Tibial artery (tissue), 4 donors: Measurements from ENCODE around the gene ARHGAP12.

Experiments used
- DNase-seq, 2 donors: peaks; one replicate each; pipeline ENCODE4 v3.0.0-alpha.2; 2019
- H3K27ac ChIP-seq, 2 donors: fragments of 200-600 bp; sonication (generic) in 1 of 2; 1 replicate in 1 of 2; 2 replicates in 1 of 2; pipeline ENCODE4 v1.5.1; 2018 to 2019; ENCODE audit warnings: mild to moderate bottlenecking in 1 of 2
- H3K27me3 ChIP-seq, 2 donors: fragments of 200-600 bp; sonication (generic) in 1 of 2; one replicate each; pipeline versions ENCODE4 v1.5.1 to v1.6.0; 2016 to 2019
- H3K36me3 ChIP-seq, 3 donors: fragments of 200-600 bp; sonication (generic) in 2 of 3; one replicate each; pipeline ENCODE4 v1.5.1; 2016 to 2019; ENCODE audit warnings: mild to moderate bottlenecking in 2 of 3
- H3K4me1 ChIP-seq, 4 donors: fragments of 200-600 bp; sonication (generic) in 2 of 4; 1 replicate in 3 of 4; 2 replicates in 1 of 4; pipeline ENCODE4 v1.5.1; 2016 to 2019
- H3K4me3 ChIP-seq, 2 donors: fragments of 200-600 bp; sonication (generic) in 1 of 2; 1 replicate in 1 of 2; 2 replicates in 1 of 2; pipeline ENCODE4 v1.5.1; 2018 to 2019; ENCODE audit warnings: mild to moderate bottlenecking in 2 of 2
- H3K9me3 ChIP-seq, 3 donors: fragments of 200-600 bp; sonication (generic) in 1 of 3; one replicate each; pipeline ENCODE4 v1.5.1; 2016 to 2019
- intact Hi-C: fragments of 100-400 bp; cut with DNase I; formaldehyde crosslinking; loops from one replicate; pipeline ENCODE4 v1.15.0; 2023; ENCODE audit warnings: low total_unique reads
- TF ChIP-seq, protein P1 (sequence below), 2 experiments: fragments of 200-600 bp in 1 of 2; fragments of 450-650 bp in 1 of 2; IDR thresholded peaks; one replicate each; pipeline ENCODE4 v1.5.1; 2017 to 2019; ENCODE audit warnings: antibody characterized with exemption in 2 of 2, mild to moderate bottlenecking in 1 of 2, moderate library complexity in 1 of 2

The ARHGAP12 gene

DNA sequence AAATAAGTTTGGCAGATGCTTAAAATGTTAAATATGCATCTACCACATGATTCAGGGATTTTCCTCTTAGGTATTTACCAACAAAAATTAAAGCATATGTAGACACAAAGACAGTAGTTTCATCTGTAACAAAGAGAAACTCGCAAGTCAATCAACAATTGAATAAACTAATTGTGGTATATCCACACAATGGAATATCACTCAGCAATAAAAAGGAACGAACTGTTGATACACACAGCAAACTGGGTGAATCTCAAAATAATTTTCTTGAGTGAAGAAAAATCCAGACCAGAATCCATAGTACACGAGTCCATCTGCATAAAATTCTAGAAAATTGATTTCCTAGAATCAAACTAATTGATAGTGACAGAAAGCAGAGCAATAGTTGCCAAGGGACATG lies 5.2 kb downstream of the ARHGAP12 start:
- no peak overlapping the region for H3K4me3 ChIP-seq
- no peaks in the 10 kb centered on the region for H3K36me3 ChIP-seq
- no peak overlapping the region for H3K27ac ChIP-seq
- peaks cover 0 to 33% (median 9%) of the 10 kb centered on the region in 4 donors for H3K4me1 ChIP-seq
- TF ChIP-seq, protein P1, sequence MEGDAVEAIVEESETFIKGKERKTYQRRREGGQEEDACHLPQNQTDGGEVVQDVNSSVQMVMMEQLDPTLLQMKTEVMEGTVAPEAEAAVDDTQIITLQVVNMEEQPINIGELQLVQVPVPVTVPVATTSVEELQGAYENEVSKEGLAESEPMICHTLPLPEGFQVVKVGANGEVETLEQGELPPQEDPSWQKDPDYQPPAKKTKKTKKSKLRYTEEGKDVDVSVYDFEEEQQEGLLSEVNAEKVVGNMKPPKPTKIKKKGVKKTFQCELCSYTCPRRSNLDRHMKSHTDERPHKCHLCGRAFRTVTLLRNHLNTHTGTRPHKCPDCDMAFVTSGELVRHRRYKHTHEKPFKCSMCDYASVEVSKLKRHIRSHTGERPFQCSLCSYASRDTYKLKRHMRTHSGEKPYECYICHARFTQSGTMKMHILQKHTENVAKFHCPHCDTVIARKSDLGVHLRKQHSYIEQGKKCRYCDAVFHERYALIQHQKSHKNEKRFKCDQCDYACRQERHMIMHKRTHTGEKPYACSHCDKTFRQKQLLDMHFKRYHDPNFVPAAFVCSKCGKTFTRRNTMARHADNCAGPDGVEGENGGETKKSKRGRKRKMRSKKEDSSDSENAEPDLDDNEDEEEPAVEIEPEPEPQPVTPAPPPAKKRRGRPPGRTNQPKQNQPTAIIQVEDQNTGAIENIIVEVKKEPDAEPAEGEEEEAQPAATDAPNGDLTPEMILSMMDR (IDR thresholded peaks at IDR 0.05) = no peak
- intact Hi-C loops = no loop called here
- H3K9me3 ChIP-seq = no peaks in the 10 kb centered on the region
- DNase-seq = no peak
- H3K27me3 ChIP-seq = no peaks in the 10 kb centered on the region

DNA sequence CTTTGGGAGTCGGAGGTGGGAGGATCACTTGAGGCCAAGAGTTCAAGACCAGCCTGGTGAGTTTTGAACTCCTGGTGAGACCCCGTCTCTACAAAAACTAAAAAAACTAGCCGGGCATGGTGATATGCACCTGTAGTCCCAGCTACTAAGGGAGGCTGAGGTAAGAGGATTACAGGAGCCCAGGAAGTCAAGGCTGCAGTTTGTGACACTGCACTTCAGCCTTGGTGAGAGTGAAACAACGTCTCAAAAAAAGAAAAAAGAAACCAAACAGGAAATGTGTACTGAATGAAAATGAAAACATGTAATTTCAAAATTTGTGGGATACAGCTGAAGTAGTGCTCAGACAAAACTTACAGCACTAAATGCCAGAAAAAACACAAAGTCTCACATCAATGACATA lies 7.6 kb downstream of the ARHGAP12 start:
- TF ChIP-seq, protein P1 (IDR thresholded peaks at IDR 0.05) = no peak
- intact Hi-C loops = no loop called here
- no peak overlapping the region for H3K27ac ChIP-seq
- DNase-seq = no peak
- H3K27me3 ChIP-seq = no peaks in the 10 kb centered on the region
- peaks cover 0 to 23% (median 3%) of the 10 kb centered on the region in 4 donors for H3K4me1 ChIP-seq
- H3K4me3 ChIP-seq = no peak overlapping the region
- H3K9me3 ChIP-seq = no peaks in the 10 kb centered on the region
- H3K36me3 ChIP-seq = no peaks in the 10 kb centered on the region

DNA sequence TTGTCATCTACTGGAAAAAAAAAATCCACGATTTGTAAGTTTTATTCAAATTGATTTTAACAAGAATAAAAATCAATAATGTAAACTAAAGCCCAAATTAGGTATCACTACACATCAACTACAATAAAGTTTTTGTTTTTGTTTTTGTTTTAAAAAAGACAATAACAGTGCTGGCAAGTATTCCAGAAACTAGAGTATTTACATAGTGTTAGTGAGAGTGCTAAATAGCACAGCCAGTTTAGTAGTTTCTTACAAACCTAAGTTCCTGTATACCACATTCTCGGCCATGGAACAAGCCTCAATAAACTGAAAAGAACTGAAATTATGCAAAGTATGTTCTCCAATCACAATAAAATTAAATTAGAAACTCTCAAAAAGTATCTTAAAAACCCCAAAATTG lies 8.1 kb downstream of the ARHGAP12 start:
- H3K4me1 ChIP-seq = peaks cover 0 to 18% (median 1%) of the 10 kb centered on the region in 4 donors
- no peak overlapping the region for H3K4me3 ChIP-seq
- TF ChIP-seq, protein P1 (IDR thresholded peaks at IDR 0.05) = no peak
- no peak for DNase-seq
- H3K27me3 ChIP-seq = no peaks in the 10 kb centered on the region
- no peaks in the 10 kb centered on the region for H3K9me3 ChIP-seq
- intact Hi-C loops = no loop called here
- H3K36me3 ChIP-seq = no peaks in the 10 kb centered on the region
- no peak overlapping the region for H3K27ac ChIP-seq

DNA sequence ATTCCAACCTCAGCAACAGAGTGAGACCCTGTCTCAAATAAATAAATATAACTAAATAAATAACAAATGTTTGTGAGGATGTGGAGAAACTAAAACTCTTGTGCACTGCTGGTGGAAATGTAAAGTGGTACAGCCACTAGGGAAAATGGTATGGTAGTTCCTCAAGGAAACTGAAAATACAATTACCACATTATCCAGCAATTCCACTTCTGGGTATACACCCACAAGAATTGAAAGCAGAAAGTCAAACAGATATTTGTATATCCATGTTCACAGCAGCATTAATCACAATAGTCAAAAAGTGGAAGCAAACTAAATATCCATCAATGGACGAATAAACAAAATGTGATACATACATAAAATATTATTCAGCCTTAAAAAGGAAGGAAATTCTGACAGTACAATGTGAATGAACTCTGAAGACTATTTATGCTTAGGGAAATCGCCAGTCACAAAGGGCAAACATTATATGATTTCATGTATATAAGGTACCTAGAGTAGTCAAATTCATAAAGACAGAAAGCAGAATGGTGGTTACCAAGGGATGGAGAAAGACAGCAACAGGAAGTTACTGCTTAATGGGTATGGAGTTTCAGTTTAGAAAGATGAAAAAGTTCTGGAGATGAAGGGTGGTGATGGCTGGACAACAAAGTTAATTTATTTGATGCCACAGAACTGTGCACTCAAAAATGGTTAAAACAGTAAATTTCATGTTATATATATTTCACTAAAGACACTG lies 9.8 kb downstream of the ARHGAP12 start:
- intact Hi-C loops = no loop called here
- H3K36me3 ChIP-seq = no peaks in the 10 kb centered on the region
- TF ChIP-seq, protein P1 (IDR thresholded peaks at IDR 0.05) = no peak

DNA sequence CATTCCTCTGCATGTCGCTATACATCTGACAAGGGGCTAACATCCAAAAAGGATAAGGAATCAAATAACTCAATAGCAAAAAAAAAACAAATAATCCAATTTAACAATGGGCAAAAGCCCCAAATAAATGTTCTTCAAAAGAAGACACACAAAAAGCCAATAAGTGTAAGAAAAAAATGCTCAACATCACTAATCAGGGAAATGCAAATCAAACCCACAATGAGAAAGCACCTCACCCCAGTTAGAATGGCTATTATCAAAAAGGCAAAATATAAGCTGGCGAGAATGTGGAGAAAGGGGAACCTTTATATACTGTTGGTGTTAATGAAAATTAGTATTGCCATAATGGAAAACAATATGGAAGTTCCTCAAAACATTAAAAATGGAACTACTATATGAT lies 14.3 kb downstream of the ARHGAP12 start:
- TF ChIP-seq, protein P1 (IDR thresholded peaks at IDR 0.05) = no peak
- H3K27me3 ChIP-seq = no peaks in the 10 kb centered on the region
- H3K9me3 ChIP-seq = no peaks in the 10 kb centered on the region
- H3K27ac ChIP-seq = no peak overlapping the region
- no peak for DNase-seq
- H3K36me3 ChIP-seq = no peaks in the 10 kb centered on the region
- no peak overlapping the region for H3K4me3 ChIP-seq
- intact Hi-C loops = no loop called here
- H3K4me1 ChIP-seq = peaks cover 0 to 32% (median 11%) of the 10 kb centered on the region in 4 donors

More for the DNA sequence above, 9.8 kb downstream of the ARHGAP12 start:
- Histone ChIP-seq H3K27ac (no peak overlapping the region), H3K9me3 (no peaks in the 10 kb centered on the region), H3K4me1 (peaks cover 0 to 16% (median 1%) of the 10 kb centered on the region in 4 donors), H3K27me3 (no peaks in the 10 kb centered on the region), H3K4me3 (no peak overlapping the region)
- DNase-seq = no peak
